ENCODE measurements around the gene SDK1. TPM values are rescaled to one million over a fixed set of nuclear protein-coding genes. Genes with fewer than 3 reads are reported as not detected.

SDK1 gene
- total and polyA plus RNA-seq, 4 donors = 1.9 to 46.3 (median 12.4) TPM

- 73 to 74% methylated on average over 9 of the region's 9 CpGs for WGBS, 2 donors
- no peak for ATAC-seq (ENCODE audit: low FRiP score)
- Histone ChIP-seq H3K27me3 (ENCODE audit: control insufficient read depth in 1 of 2, insufficient read depth in 2 of 2, low read length in 1 of 2) (no peaks in the 10 kb centered on the region), H3K27ac (ENCODE audit: low read depth in 1 of 2, low read length in 2 of 2) (no peak overlapping the region), H3K36me3 (ENCODE audit: control insufficient read depth in 1 of 2, insufficient read depth in 2 of 2, low read length in 1 of 2) (no peaks in the 10 kb centered on the region), H3K4me1 (ENCODE audit: control insufficient read depth in 1 of 2, insufficient read depth in 2 of 2, low read length in 2 of 2) (no peaks in the 10 kb centered on the region), H3K9me3 (ENCODE audit: control insufficient read depth, low read length) (peaks cover 4% of the 10 kb centered on the region), H3K4me3 (ENCODE audit: low read length in 2 of 2) (no peak overlapping the region)
- intact Hi-C loops (cut with DNase I) = no loop called here
- DNase-seq = no peak
Measured at GRCh38 chr7:4281231-4281993, 980.4 kb downstream of the SDK1 start.

- DNase-seq (no peak), ATAC-seq (ENCODE audit: low FRiP score) (no peak)
- Histone ChIP-seq H3K27ac (ENCODE audit: low read depth in 1 of 2, low read length in 2 of 2) (no peak overlapping the region), H3K4me1 (ENCODE audit: control insufficient read depth in 1 of 2, insufficient read depth in 2 of 2, low read length in 2 of 2) (no peaks in the 10 kb centered on the region), H3K36me3 (ENCODE audit: control insufficient read depth in 1 of 2, insufficient read depth in 2 of 2, low read length in 1 of 2) (no peaks in the 10 kb centered on the region), H3K4me3 (ENCODE audit: low read length in 2 of 2) (no peak overlapping the region), H3K27me3 (ENCODE audit: control insufficient read depth in 1 of 2, insufficient read depth in 2 of 2, low read length in 1 of 2) (no peaks in the 10 kb centered on the region), H3K9me3 (ENCODE audit: control insufficient read depth, low read length) (peaks cover 4% of the 10 kb centered on the region)
- intact Hi-C loops (cut with DNase I) = no loop called here
- WGBS, 2 donors = 74 to 79% methylated on average over 10 to 14 of the region's 14 CpGs
Measured at GRCh38 chr7:4282434-4283223, 981.6 kb downstream of the SDK1 start.

DNA sequence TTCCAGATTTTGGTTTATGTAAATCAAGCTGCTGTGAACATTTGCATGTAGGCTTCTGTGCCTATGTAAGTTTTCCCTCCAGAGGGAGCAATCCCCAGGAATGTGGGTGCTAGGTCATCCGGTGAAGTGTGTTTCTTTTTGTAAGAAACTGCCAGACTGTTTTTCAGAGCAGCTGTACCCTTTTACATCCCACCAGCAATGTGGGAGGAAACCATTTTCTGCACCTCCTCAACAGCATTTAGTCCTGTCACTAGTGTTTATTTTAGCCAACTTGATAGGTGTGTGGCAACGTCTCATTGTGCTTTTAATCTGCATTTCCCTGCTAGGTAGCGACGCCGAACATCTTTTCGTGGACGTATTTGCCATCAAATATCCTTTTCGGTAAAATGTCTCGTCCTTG, 985.3 kb downstream of the SDK1 start:
- ATAC-seq (ENCODE audit: low FRiP score) = no peak
- H3K9me3 ChIP-seq (ENCODE audit: control insufficient read depth, low read length) = peaks cover 2% of the 10 kb centered on the region
- intact Hi-C loops (cut with DNase I) = no loop called here
- no peaks in the 10 kb centered on the region for H3K4me1 ChIP-seq (ENCODE audit: control insufficient read depth in 1 of 2, insufficient read depth in 2 of 2, low read length in 2 of 2)
- DNase-seq = no peak
- H3K27ac ChIP-seq (ENCODE audit: low read depth in 1 of 2, low read length in 2 of 2) = no peak overlapping the region
- no peak overlapping the region for H3K4me3 ChIP-seq (ENCODE audit: low read length in 2 of 2)
- 70 to 78% methylated on average over 9 of the region's 9 CpGs for WGBS, 2 donors
- no peaks in the 10 kb centered on the region for H3K36me3 ChIP-seq (ENCODE audit: control insufficient read depth in 1 of 2, insufficient read depth in 2 of 2, low read length in 1 of 2)
- no peaks in the 10 kb centered on the region for H3K27me3 ChIP-seq (ENCODE audit: control insufficient read depth in 1 of 2, insufficient read depth in 2 of 2, low read length in 1 of 2)

- ATAC-seq (ENCODE audit: low FRiP score) (no peak), DNase-seq (no peak)
- peaks cover 2% of the 10 kb centered on the region for H3K9me3 ChIP-seq (ENCODE audit: control insufficient read depth, low read length)
- H3K36me3 ChIP-seq (ENCODE audit: control insufficient read depth in 1 of 2, insufficient read depth in 2 of 2, low read length in 1 of 2) = no peaks in the 10 kb centered on the region
- no peak overlapping the region for H3K27ac ChIP-seq (ENCODE audit: low read depth in 1 of 2, low read length in 2 of 2)
- WGBS, 2 donors = 80 to 95% methylated on average over 1 of the region's 1 CpG
- no peaks in the 10 kb centered on the region for H3K4me1 ChIP-seq (ENCODE audit: control insufficient read depth in 1 of 2, insufficient read depth in 2 of 2, low read length in 2 of 2)
- H3K4me3 ChIP-seq (ENCODE audit: low read length in 2 of 2) = no peak overlapping the region
- H3K27me3 ChIP-seq (ENCODE audit: control insufficient read depth in 1 of 2, insufficient read depth in 2 of 2, low read length in 1 of 2) = no peaks in the 10 kb centered on the region
- intact Hi-C loops (cut with DNase I) = no loop called here
Measured at GRCh38 chr7:4288791-4289394, 987.8 kb downstream of the SDK1 start.

GRCh38 chr7:4297165-4297917, 996.3 kb downstream of the SDK1 start:
- no peak for ATAC-seq (ENCODE audit: low FRiP score)

GRCh38 chr7:4297918-4298219, 996.8 kb downstream of the SDK1 start:
- DNase-seq (no peak), ATAC-seq (ENCODE audit: low FRiP score) (no peak)
- peaks cover 2% of the 10 kb centered on the region for H3K9me3 ChIP-seq (ENCODE audit: control insufficient read depth, low read length)
- H3K27ac ChIP-seq (ENCODE audit: low read depth in 1 of 2, low read length in 2 of 2) = no peak overlapping the region
- H3K27me3 ChIP-seq (ENCODE audit: control insufficient read depth in 1 of 2, insufficient read depth in 2 of 2, low read length in 1 of 2) = no peaks in the 10 kb centered on the region
- intact Hi-C loops (cut with DNase I) = loop anchor here in 1 of 2 donors (2.0 kb wide), 1 partner anchor 37 kb away; no protein-coding TSS in a partner anchor
- H3K4me1 ChIP-seq (ENCODE audit: control insufficient read depth in 1 of 2, insufficient read depth in 2 of 2, low read length in 2 of 2) = no peaks in the 10 kb centered on the region
- H3K36me3 ChIP-seq (ENCODE audit: control insufficient read depth in 1 of 2, insufficient read depth in 2 of 2, low read length in 1 of 2) = no peaks in the 10 kb centered on the region
- H3K4me3 ChIP-seq (ENCODE audit: low read length in 2 of 2) = no peak overlapping the region
- WGBS, 2 donors = 72 to 74% methylated on average over 5 of the region's 5 CpGs

More at GRCh38 chr7:4297165-4297917, 996.3 kb downstream of the SDK1 start:
- intact Hi-C loops (cut with DNase I) = no loop called here
- no peak overlapping the region for H3K4me3 ChIP-seq (ENCODE audit: low read length in 2 of 2)
- H3K27ac ChIP-seq (ENCODE audit: low read depth in 1 of 2, low read length in 2 of 2) = no peak overlapping the region
- 56 to 63% methylated on average over 13 of the region's 13 CpGs for WGBS, 2 donors
- no peak for DNase-seq
- H3K9me3 ChIP-seq (ENCODE audit: control insufficient read depth, low read length) = peaks cover 2% of the 10 kb centered on the region
- H3K36me3 ChIP-seq (ENCODE audit: control insufficient read depth in 1 of 2, insufficient read depth in 2 of 2, low read length in 1 of 2) = no peaks in the 10 kb centered on the region
- no peaks in the 10 kb centered on the region for H3K27me3 ChIP-seq (ENCODE audit: control insufficient read depth in 1 of 2, insufficient read depth in 2 of 2, low read length in 1 of 2)
- H3K4me1 ChIP-seq (ENCODE audit: control insufficient read depth in 1 of 2, insufficient read depth in 2 of 2, low read length in 2 of 2) = no peaks in the 10 kb centered on the region

- Histone ChIP-seq H3K27me3 (ENCODE audit: control insufficient read depth in 1 of 2, insufficient read depth in 2 of 2, low read length in 1 of 2) (no peaks in the 10 kb centered on the region), H3K36me3 (ENCODE audit: control insufficient read depth in 1 of 2, insufficient read depth in 2 of 2, low read length in 1 of 2) (no peaks in the 10 kb centered on the region), H3K4me3 (ENCODE audit: low read length in 2 of 2) (no peak overlapping the region), H3K27ac (ENCODE audit: low read depth in 1 of 2, low read length in 2 of 2) (no peak overlapping the region), H3K9me3 (ENCODE audit: control insufficient read depth, low read length) (no peaks in the 10 kb centered on the region), H3K4me1 (ENCODE audit: control insufficient read depth in 1 of 2, insufficient read depth in 2 of 2, low read length in 2 of 2) (no peaks in the 10 kb centered on the region)
- intact Hi-C loops (cut with DNase I) = loop anchor here in 1 of 2 donors (2.0 kb wide), 1 partner anchor 39 kb away; no protein-coding TSS in a partner anchor
- no peak for ATAC-seq (ENCODE audit: low FRiP score)
- WGBS, 2 donors = 89 to 91% methylated on average over 5 of the region's 5 CpGs
- DNase-seq = no peak
Measured at GRCh38 chr7:4299431-4299830, 998.4 kb downstream of the SDK1 start.

DNA sequence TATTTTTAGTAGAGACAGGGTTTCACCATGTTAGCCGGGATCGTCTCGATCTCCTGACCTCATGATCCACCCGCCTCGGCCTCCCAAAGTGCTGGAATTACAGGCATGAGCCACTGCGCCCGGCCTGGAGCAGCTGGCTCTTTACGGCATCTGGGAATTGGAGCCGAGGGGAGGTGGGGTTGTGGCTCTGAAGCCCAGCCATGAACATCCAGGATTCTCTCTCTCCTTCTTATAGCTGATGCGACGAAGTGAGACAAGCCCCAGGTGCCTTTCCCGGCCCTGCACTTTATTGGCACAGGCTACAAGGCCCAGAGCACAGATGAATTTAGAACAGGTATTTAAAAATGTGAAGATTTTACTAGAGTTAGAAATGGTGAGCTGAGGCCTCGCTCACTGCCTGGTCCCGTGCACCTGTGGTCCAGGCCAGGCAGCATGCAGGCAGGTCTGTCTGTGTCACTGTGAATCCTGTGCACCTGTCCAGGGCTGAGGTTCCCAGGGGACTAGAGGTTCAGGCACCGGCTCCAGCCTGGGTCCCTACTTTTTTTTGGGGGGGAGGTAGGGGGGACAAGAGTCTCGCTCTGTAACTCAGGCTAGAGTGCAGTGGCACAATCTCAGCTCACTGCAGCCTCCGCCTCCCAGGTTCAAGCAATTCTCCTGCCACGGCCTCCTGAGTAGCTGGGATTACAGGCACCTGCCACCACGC, 1001.3 kb downstream of the SDK1 start:
- ATAC-seq (ENCODE audit: low FRiP score) = no peak
- Histone ChIP-seq H3K4me3 (ENCODE audit: low read length in 2 of 2) (no peak overlapping the region), H3K4me1 (ENCODE audit: control insufficient read depth in 1 of 2, insufficient read depth in 2 of 2, low read length in 2 of 2) (no peaks in the 10 kb centered on the region), H3K36me3 (ENCODE audit: control insufficient read depth in 1 of 2, insufficient read depth in 2 of 2, low read length in 1 of 2) (no peaks in the 10 kb centered on the region), H3K9me3 (ENCODE audit: control insufficient read depth, low read length) (no peaks in the 10 kb centered on the region), H3K27ac (ENCODE audit: low read depth in 1 of 2, low read length in 2 of 2) (no peak overlapping the region), H3K27me3 (ENCODE audit: control insufficient read depth in 1 of 2, insufficient read depth in 2 of 2, low read length in 1 of 2) (no peaks in the 10 kb centered on the region)
- 94 to 95% methylated on average over 19 of the region's 19 CpGs for whole genome bisulfite sequencing, 2 donors
- intact Hi-C loops (cut with DNase I) = no loop called here
- DNase-seq = no peak
